Measurements from ENCODE around the gene PRMT7. TPM values are rescaled to one million over a fixed set of nuclear protein-coding genes. Genes with fewer than 3 reads are reported as not detected.
A peak's percentile ranks its signal among the peaks of the same experiment; 100 is the strongest.

PRMT7 gene
- total RNA-seq, 2 experiments from 2014 or later: 70.4 to 73.2 TPM

GRCh38 chr16:68400083-68400923 is 89.5 kb downstream of the PRMT7 start:
- H3K4me3 Mint-ChIP-seq: no peak overlapping the region
- DNase-seq: no peak
- no peaks in the 10 kb centered on the region for H3K9me3 Mint-ChIP-seq (ENCODE audit: insufficient read depth)
- ATAC-seq: no peak
- H3K36me3 Mint-ChIP-seq (ENCODE audit: low read depth): no peaks in the 10 kb centered on the region
- H3K27ac Mint-ChIP-seq: no peak overlapping the region
- peaks cover 28% of the 10 kb centered on the region for H3K4me1 Mint-ChIP-seq (ENCODE audit: low read depth)
- peaks cover 13% of the 10 kb centered on the region for H3K27me3 Mint-ChIP-seq (ENCODE audit: low read depth)
- ChIA-PET POLR2A (interaction anchor here (1.1 to 1.6 kb wide), 2 partner anchors 10 to 16 kb away, joined by 3 read pairs; no protein-coding TSS in a partner anchor), CTCF (interaction anchor here (0.7 to 1.7 kb wide), 7 partner anchors 22 to 120 kb away, joined by 3 to 8 read pairs (median 3); no protein-coding TSS in a partner anchor)

GRCh38 chr16:68400924-68401460 is 90.2 kb downstream of the PRMT7 start:
- peaks cover 13% of the 10 kb centered on the region for H3K27me3 Mint-ChIP-seq (ENCODE audit: low read depth)
- no peak overlapping the region for H3K27ac Mint-ChIP-seq
- H3K4me3 Mint-ChIP-seq: no peak overlapping the region
- ChIA-PET POLR2A (interaction anchor here (0.7 to 1.6 kb wide), 3 partner anchors 11 to 113 kb away, joined by 3 read pairs; no protein-coding TSS in a partner anchor), CTCF (interaction anchor here (0.7 to 1.7 kb wide), 5 partner anchors 18 to 120 kb away, joined by 3 to 8 read pairs (median 3); no protein-coding TSS in a partner anchor)
- no peaks in the 10 kb centered on the region for H3K9me3 Mint-ChIP-seq (ENCODE audit: insufficient read depth)
- peaks cover 28% of the 10 kb centered on the region for H3K4me1 Mint-ChIP-seq (ENCODE audit: low read depth)
- peak; percentile 35 for DNase-seq
- H3K36me3 Mint-ChIP-seq (ENCODE audit: low read depth): no peaks in the 10 kb centered on the region
- ATAC-seq: no peak

- Mint-ChIP-seq H3K27me3 (ENCODE audit: low read depth) (peaks cover 15% of the 10 kb centered on the region), H3K4me1 (ENCODE audit: low read depth) (peaks cover 22% of the 10 kb centered on the region), H3K27ac (no peak overlapping the region), H3K9me3 (ENCODE audit: insufficient read depth) (no peaks in the 10 kb centered on the region), H3K4me3 (no peak overlapping the region), H3K36me3 (ENCODE audit: low read depth) (no peaks in the 10 kb centered on the region)
- no peak for DNase-seq
- ChIA-PET CTCF (interaction anchor here (1.6 to 2.5 kb wide), 3 partner anchors 11 to 20 kb away, joined by 5 to 8 read pairs (median 5); no protein-coding TSS in a partner anchor), POLR2A (interaction anchor here (1.6 kb wide), 1 partner anchor 12 kb away, joined by 3 read pairs; no protein-coding TSS in a partner anchor)
- no peak for ATAC-seq
Measured at GRCh38 chr16:68401871-68402747, 91.3 kb downstream of the PRMT7 start.

- CTCF ChIA-PET: interaction anchor here (1.2 to 2.5 kb wide), 4 partner anchors 11 to 42 kb away, joined by 3 to 8 read pairs (median 5); no protein-coding TSS in a partner anchor
- POLR2A ChIA-PET: no interaction called here
- Mint-ChIP-seq H3K27ac (no peak overlapping the region), H3K36me3 (ENCODE audit: low read depth) (no peaks in the 10 kb centered on the region), H3K27me3 (ENCODE audit: low read depth) (peaks cover 11% of the 10 kb centered on the region), H3K9me3 (ENCODE audit: insufficient read depth) (no peaks in the 10 kb centered on the region), H3K4me3 (no peak overlapping the region), H3K4me1 (ENCODE audit: low read depth) (peaks cover 22% of the 10 kb centered on the region)
- DNase-seq (no peak), ATAC-seq (no peak)
Measured at GRCh38 chr16:68402748-68403040, 91.9 kb downstream of the PRMT7 start.

- Mint-ChIP-seq H3K4me1 (ENCODE audit: low read depth) (peaks cover 22% of the 10 kb centered on the region), H3K27me3 (ENCODE audit: low read depth) (peaks cover 11% of the 10 kb centered on the region), H3K4me3 (no peak overlapping the region), H3K27ac (no peak overlapping the region), H3K36me3 (ENCODE audit: low read depth) (no peaks in the 10 kb centered on the region), H3K9me3 (ENCODE audit: insufficient read depth) (no peaks in the 10 kb centered on the region)
- no peak for ATAC-seq
- no peak for DNase-seq
- ChIA-PET POLR2A (no interaction called here), CTCF (interaction anchor here (1.2 to 2.5 kb wide), 5 partner anchors 10 to 107 kb away, joined by 3 to 8 read pairs (median 5); no protein-coding TSS in a partner anchor)
Measured at GRCh38 chr16:68403177-68403576, 92.4 kb downstream of the PRMT7 start.

GRCh38 chr16:68403704-68404103 is 92.9 kb downstream of the PRMT7 start:
- ATAC-seq (no peak), DNase-seq (no peak)
- Mint-ChIP-seq H3K27ac (no peak overlapping the region), H3K9me3 (ENCODE audit: insufficient read depth) (no peaks in the 10 kb centered on the region), H3K4me1 (ENCODE audit: low read depth) (peaks cover 22% of the 10 kb centered on the region), H3K4me3 (no peak overlapping the region), H3K36me3 (ENCODE audit: low read depth) (no peaks in the 10 kb centered on the region), H3K27me3 (ENCODE audit: low read depth) (peaks cover 15% of the 10 kb centered on the region)
- ChIA-PET POLR2A (no interaction called here), CTCF (interaction anchor here (1.2 to 2.5 kb wide), 5 partner anchors 10 to 107 kb away, joined by 3 to 8 read pairs (median 5); no protein-coding TSS in a partner anchor)

- ChIA-PET POLR2A (no interaction called here), CTCF (interaction anchor here (2.4 to 4.9 kb wide), 2 partner anchors 8 to 13 kb away, joined by 5 to 33 read pairs; no protein-coding TSS in a partner anchor)
- ATAC-seq (no peak), DNase-seq (no peak)
- Mint-ChIP-seq H3K36me3 (ENCODE audit: low read depth) (no peaks in the 10 kb centered on the region), H3K4me3 (no peak overlapping the region), H3K27ac (no peak overlapping the region), H3K4me1 (ENCODE audit: low read depth) (peaks cover 22% of the 10 kb centered on the region), H3K27me3 (ENCODE audit: low read depth) (peaks cover 20% of the 10 kb centered on the region), H3K9me3 (ENCODE audit: insufficient read depth) (no peaks in the 10 kb centered on the region)
Measured at GRCh38 chr16:68404736-68405345, 94.0 kb downstream of the PRMT7 start.

- ChIA-PET POLR2A (no interaction called here), CTCF (interaction anchor here (1.3 to 4.9 kb wide), 4 partner anchors 10 to 114 kb away, joined by 3 to 33 read pairs (median 4); no protein-coding TSS in a partner anchor)
- Mint-ChIP-seq H3K27me3 (ENCODE audit: low read depth) (peaks cover 20% of the 10 kb centered on the region), H3K4me3 (no peak overlapping the region), H3K36me3 (ENCODE audit: low read depth) (no peaks in the 10 kb centered on the region), H3K9me3 (ENCODE audit: insufficient read depth) (no peaks in the 10 kb centered on the region), H3K27ac (no peak overlapping the region), H3K4me1 (ENCODE audit: low read depth) (peaks cover 20% of the 10 kb centered on the region)
- no peak for DNase-seq
- ATAC-seq: no peak
Measured at GRCh38 chr16:68406458-68407152, 95.8 kb downstream of the PRMT7 start.

All from activated CD8-positive, alpha-beta T cell treated with anti-CD3 and anti-CD28 coated beads, Interleukin-2, amount 10 ng/mL, durations not matched to agents 7 days and 5 days (primary cell).